Measurements from ENCODE around the gene ENO4. TPM values are rescaled to one million over a fixed set of nuclear protein-coding genes. Genes with fewer than 3 reads are reported as not detected.

Gene ENO4
- total and polyA plus RNA-seq, 2 experiments from 2014 or later: 0.24 to 0.44 TPM

DNA sequence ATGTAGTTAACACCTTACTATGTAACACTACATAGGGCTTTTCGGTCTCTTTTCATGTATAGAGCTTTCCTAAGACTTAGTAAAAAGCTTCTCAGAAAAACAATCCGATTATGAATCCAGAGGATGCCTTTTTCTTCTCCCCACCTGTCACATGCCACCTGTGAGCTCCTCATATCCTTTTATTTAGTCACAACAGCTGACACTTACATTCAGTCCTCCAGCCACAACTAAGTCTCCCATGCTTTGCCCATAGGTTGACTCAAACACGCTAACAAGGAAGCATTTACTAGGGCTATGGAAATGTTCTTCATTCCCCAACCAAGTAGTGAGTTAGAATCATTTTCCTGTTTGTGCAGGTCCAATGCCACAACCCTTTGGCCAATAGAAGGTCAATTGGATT lies 7.9 kb downstream of the ENO4 start (continued):
- TF ChIP-seq, protein P1, sequence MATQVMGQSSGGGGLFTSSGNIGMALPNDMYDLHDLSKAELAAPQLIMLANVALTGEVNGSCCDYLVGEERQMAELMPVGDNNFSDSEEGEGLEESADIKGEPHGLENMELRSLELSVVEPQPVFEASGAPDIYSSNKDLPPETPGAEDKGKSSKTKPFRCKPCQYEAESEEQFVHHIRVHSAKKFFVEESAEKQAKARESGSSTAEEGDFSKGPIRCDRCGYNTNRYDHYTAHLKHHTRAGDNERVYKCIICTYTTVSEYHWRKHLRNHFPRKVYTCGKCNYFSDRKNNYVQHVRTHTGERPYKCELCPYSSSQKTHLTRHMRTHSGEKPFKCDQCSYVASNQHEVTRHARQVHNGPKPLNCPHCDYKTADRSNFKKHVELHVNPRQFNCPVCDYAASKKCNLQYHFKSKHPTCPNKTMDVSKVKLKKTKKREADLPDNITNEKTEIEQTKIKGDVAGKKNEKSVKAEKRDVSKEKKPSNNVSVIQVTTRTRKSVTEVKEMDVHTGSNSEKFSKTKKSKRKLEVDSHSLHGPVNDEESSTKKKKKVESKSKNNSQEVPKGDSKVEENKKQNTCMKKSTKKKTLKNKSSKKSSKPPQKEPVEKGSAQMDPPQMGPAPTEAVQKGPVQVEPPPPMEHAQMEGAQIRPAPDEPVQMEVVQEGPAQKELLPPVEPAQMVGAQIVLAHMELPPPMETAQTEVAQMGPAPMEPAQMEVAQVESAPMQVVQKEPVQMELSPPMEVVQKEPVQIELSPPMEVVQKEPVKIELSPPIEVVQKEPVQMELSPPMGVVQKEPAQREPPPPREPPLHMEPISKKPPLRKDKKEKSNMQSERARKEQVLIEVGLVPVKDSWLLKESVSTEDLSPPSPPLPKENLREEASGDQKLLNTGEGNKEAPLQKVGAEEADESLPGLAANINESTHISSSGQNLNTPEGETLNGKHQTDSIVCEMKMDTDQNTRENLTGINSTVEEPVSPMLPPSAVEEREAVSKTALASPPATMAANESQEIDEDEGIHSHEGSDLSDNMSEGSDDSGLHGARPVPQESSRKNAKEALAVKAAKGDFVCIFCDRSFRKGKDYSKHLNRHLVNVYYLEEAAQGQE (IDR thresholded peaks at IDR 0.05; ENCODE audit: unreplicated experiment): no peak
- no peak for TF ChIP-seq NANOG (IDR thresholded peaks at IDR 0.05; ENCODE audit: borderline replicate concordance)
- TF ChIP-seq JUNB (IDR thresholded peaks at IDR 0.05; ENCODE audit: unreplicated experiment): no peak
- TF ChIP-seq, protein P2, sequence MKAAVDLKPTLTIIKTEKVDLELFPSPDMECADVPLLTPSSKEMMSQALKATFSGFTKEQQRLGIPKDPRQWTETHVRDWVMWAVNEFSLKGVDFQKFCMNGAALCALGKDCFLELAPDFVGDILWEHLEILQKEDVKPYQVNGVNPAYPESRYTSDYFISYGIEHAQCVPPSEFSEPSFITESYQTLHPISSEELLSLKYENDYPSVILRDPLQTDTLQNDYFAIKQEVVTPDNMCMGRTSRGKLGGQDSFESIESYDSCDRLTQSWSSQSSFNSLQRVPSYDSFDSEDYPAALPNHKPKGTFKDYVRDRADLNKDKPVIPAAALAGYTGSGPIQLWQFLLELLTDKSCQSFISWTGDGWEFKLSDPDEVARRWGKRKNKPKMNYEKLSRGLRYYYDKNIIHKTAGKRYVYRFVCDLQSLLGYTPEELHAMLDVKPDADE (IDR thresholded peaks at IDR 0.05): no peak
- no peak for TF ChIP-seq ZNF331 (CRISPR knock-in tag; IDR thresholded peaks at IDR 0.05; ENCODE audit: low read depth)
- TF ChIP-seq ZNF114 (CRISPR knock-in tag; IDR thresholded peaks at IDR 0.05): no peak
- no peak for TF ChIP-seq EZH2 (IDR thresholded peaks at IDR 0.05; ENCODE audit: low read depth, unreplicated experiment)
- TF ChIP-seq POLR2AphosphoS5 (IDR thresholded peaks at IDR 0.05; ENCODE audit: low read depth): no peak
- TF ChIP-seq, protein P3, sequence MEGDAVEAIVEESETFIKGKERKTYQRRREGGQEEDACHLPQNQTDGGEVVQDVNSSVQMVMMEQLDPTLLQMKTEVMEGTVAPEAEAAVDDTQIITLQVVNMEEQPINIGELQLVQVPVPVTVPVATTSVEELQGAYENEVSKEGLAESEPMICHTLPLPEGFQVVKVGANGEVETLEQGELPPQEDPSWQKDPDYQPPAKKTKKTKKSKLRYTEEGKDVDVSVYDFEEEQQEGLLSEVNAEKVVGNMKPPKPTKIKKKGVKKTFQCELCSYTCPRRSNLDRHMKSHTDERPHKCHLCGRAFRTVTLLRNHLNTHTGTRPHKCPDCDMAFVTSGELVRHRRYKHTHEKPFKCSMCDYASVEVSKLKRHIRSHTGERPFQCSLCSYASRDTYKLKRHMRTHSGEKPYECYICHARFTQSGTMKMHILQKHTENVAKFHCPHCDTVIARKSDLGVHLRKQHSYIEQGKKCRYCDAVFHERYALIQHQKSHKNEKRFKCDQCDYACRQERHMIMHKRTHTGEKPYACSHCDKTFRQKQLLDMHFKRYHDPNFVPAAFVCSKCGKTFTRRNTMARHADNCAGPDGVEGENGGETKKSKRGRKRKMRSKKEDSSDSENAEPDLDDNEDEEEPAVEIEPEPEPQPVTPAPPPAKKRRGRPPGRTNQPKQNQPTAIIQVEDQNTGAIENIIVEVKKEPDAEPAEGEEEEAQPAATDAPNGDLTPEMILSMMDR (conservative IDR thresholded peaks at IDR 0.05; ENCODE audit: low read depth in 2 of 2): no peak
- no peak for TF ChIP-seq CREB1 (CRISPR knock-in tag; IDR thresholded peaks at IDR 0.05; ENCODE audit: low read depth)

DNA sequence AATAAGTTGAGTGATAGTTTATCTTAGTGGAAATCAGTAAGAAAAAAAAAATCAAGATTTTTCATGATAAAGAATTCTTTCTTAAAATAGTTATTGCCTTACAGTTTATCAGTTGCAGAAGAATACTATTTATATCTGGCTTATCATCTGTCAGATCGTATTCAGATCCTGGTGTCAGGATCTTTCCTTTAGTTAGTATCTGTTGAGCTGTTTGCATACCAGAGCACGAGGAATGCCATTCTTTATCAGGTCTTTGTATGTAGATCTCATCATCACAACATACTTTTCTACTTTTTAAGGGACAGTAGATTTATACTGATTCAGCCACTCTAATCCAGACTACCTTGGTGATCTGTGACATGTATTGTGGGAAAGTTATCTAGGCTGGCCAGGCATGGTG lies 12.5 kb downstream of the ENO4 start:
- H3K79me2 ChIP-seq (replicated peaks; ENCODE audit: insufficient read depth): no peaks in the 10 kb centered on the region
- H3K27ac Mint-ChIP-seq: no peak overlapping the region
- H3K27me3 ChIP-seq (ENCODE audit: insufficient read depth): no peaks in the 10 kb centered on the region
- peaks cover 5% of the 10 kb centered on the region; the same call in 2 of the 3 replicates for H3K9me3 Mint-ChIP-seq
- no peak overlapping the region for H2AFZ ChIP-seq
- H3K4me3 Mint-ChIP-seq: no peak overlapping the region
- H3F3A ChIP-seq (replicated peaks; ENCODE audit: low read depth): no peaks in the 10 kb centered on the region
- peaks cover 4% of the 10 kb centered on the region; the same call in 1 of the 2 replicates for H3K9me2 ChIP-seq (ENCODE audit: insufficient read depth)
- no peaks in the 10 kb centered on the region for H3K4me1 Mint-ChIP-seq
- H3K4me1 ChIP-seq (ENCODE audit: insufficient read depth): no peaks in the 10 kb centered on the region
- no peaks in the 10 kb centered on the region for H3K36me3 ChIP-seq (ENCODE audit: insufficient read depth)
- H3K36me3 Mint-ChIP-seq (ENCODE audit: low read depth): no peaks in the 10 kb centered on the region; the same call in 2 of the 3 replicates
- ATAC-seq (no peak), DNase-seq (ENCODE audit: low spot score) (no peak)
- no peak overlapping the region for H3K4me2 ChIP-seq
- no peaks in the 10 kb centered on the region for H4K20me1 ChIP-seq (replicated peaks; ENCODE audit: insufficient read depth)
- no peaks in the 10 kb centered on the region for H3K27me3 Mint-ChIP-seq (ENCODE audit: insufficient read depth, low read depth, poor library complexity)
- no peak overlapping the region for H3K4me3 ChIP-seq
- H3K27ac ChIP-seq (ENCODE audit: low read depth): no peak overlapping the region
- TF ChIP-seq POLR2AphosphoS5 (IDR thresholded peaks at IDR 0.05; ENCODE audit: low read depth) (no peak), ZNF331 (CRISPR knock-in tag; IDR thresholded peaks at IDR 0.05; ENCODE audit: low read depth) (no peak), EZH2phosphoT487 (IDR thresholded peaks at IDR 0.05; ENCODE audit: unreplicated experiment) (no peak)
- TF ChIP-seq, protein P1 (IDR thresholded peaks at IDR 0.05; ENCODE audit: unreplicated experiment): no peak
- TF ChIP-seq, protein P2 (IDR thresholded peaks at IDR 0.05): no peak
